ENCODE data around the gene RAB17.

The RAB17 gene, protein sequence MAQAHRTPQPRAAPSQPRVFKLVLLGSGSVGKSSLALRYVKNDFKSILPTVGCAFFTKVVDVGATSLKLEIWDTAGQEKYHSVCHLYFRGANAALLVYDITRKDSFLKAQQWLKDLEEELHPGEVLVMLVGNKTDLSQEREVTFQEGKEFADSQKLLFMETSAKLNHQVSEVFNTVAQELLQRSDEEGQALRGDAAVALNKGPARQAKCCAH

DNA sequence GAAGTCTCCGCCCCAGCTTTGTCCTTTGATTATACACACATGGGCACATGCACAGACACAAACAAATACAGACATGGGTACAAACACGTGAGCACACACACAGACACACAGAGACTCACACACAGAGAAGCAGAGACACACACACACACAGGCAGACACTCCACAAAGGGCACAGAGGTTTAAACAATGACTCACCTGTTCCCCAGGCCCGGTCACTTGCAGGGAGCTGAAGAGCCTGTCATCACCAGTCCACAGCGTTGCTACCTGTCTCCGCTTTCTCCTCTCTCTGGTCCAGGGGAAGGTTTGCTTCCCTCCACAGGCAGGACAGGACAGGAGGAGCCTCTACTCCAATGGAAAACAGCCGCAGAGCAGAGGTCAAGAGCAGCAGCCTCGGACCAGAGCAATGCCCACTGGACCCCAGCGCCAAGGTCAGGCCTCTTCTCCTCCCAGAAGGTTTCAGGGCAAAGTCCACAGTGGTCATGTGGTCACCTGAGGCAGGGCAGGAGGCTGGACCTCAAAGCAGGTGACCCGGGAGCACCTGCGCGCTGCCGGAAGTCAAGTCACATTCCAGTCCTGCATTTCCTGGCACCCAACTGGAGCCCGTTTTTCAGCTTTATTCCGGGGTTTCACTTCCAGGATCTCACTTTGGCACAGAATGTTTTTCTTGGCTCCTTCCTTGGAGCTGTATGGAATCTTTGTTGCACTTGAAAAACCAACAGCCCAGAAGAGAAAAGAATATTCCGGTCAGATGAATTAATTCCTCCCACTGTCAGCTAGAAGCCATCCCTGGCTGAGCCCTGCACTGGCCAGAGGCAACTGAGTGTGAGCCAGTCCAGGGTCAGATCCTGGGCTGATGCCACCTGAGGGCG lies at the start of gene RAB17:
TSS of gene RAB17 (minus strand) at position 463 of the 869 bp plus-strand sequence. CDS start 4,580 bp downstream, outside the sequence.
- no peak for DNase-seq (ENCODE audit: low read depth in 1 of 2, low spot score in 1 of 2)

DNA sequence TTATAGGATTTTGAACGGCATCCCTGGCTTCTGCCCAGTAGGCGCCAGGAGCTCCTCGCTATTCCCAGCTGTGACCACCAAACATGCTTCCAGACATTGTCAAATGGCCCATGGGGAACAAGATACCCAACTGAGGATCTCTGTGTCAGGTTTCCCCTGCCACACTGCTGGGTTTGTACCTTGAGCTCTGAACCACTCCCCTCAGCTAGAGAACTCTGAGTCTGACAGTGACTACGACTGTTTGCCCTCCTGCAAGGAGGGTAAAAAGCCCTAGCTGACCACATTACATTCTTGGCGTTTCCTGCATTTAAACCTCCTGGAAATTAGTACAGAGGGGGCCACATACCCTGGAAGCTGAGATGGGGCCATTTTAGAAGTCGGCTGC lies 49.3 kb upstream of the RAB17 start:
- no peak for DNase-seq (ENCODE audit: low read depth in 1 of 2, low spot score in 1 of 2)

DNA sequence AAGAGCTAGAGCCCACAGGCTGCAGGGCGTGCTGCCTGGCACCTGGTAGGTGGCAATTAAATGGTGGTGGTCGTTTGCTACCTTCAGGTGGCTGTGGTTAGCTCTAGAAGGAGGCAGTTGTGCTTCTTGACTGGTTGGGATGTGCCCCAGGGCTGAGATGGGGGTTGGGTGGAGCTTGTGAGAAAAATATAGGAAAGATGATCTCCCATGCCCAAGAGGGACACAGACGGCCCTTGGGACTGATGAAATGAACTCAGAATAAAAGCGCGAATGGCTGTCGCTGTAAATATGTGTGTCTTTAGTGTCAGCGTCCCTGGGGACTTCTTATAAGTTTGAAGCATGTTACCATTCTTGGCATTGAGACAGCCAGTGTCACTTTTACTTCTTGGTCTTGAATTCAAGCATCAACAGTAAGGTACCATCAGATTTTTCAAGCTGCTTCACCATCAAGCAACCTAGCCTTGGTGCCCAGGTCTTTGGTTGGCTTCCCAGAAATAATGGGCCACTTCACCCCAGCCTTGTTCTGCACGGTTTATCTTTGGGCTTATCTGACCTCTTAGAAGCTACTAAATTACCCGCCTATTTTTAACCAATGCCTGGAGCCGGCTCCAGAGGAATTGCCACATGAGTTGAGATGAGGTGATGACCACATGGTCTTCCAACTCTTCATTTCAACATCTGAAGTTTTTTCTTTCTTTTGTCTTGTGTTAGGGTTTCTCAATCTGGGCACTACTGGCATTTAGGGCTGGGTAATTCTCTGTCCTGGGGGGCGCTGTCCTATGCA lies 48.7 kb upstream of the RAB17 start:
- DNase-seq (ENCODE audit: low read depth in 1 of 2, low spot score in 1 of 2) = no peak

DNA sequence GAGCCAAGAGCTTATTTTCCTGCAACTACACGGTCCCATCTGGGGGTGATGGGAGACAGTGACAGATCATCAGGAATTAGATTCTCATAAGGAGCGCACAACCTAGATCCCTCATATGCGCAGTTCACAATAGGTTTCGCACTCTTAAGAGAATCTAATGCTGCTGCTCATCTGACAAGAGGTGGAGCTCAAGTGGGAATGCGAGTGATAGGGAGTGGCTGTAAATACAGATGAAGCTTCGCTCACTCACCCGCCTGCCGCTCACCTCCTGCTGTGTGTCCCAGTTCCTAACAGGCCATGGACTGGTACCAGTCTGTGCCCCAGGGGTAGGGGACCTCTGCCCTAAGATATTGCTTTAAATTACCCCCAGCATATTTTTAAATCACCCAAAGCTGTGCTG lies 47.6 kb upstream of the RAB17 start:
- DNase-seq (ENCODE audit: low read depth in 1 of 2, low spot score in 1 of 2) = no peak

DNA sequence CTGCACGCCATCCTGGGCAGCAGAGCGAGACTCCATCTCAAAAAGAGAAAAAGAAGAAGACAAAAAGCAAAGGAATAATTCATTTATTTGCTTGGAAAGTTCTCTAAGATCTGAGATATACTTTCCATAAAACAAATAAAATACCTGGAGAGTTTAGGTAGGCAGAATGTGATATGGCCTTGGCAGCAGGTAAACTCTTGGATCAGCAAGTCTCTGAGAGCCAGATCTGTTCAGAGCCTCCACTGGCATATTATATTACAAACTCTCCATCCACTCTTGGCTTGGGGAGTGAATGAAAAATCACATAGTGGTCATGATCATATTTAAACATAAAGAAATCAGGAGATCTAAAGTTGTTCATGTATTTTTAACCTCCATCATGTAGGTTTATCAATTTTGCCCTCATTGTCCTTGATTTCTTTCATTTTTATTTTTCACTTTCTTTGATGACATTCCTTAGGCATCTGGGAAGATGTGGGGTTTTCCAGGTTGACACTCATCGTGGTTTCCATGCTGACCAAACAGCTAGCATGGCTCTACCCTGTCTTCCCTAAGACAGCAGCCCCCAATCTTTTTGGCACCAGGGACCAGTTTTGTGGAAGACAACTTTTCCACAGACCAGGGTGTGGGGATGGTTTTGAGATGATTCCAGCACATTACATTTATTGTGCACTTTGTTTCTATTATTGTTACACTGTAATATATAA lies 47.0 kb upstream of the RAB17 start:
- no peak for DNase-seq (ENCODE audit: low read depth in 1 of 2, low spot score in 1 of 2)

DNA sequence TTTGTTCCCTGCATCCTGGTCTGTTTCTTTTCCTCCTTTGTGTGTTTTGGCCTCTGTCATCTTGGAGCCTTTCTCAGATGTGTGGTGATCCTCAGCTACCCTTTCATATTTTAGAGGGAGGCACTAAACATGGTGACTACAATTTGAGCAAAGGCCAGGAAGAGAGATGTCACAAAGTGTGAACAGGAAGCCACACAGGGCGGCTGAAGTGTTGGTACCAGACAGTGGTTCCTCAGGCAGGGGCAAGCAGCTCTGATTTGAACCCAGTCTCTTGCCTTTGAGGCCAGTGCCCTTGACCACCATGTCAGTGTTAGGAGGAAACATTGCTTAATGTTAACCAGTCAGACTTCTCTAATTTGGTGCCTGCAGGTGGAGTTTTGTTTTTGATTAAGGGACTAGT lies 46.0 kb upstream of the RAB17 start:
- no peak for DNase-seq (ENCODE audit: low read depth in 1 of 2, low spot score in 1 of 2)

DNA sequence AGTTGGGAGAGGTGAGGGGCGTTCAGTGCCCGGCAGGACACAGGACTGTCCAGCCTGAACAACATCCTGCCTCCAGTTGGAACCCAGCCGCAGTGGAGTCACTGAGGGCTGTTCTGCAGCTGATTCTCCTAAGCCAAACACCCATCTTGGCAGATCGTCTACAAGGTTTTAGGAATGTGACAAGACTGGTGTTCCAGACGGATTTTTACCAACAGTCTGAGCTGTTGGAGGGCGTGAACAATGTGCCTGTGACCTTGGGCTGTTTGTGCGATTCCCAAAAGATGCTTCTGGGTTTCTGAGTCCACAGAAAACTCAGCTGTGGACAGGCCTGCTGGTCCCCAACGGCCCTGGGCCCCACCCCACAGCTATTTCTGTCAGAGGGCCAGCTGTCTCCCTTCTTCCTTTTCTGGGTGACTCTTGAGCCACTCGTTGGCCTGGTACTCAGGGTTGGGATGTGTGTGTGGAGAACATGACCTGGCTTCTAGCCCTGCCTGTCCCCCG lies 42.6 kb upstream of the RAB17 start:
- DNase-seq (ENCODE audit: low read depth in 1 of 2, low spot score in 1 of 2) = no peak

DNA sequence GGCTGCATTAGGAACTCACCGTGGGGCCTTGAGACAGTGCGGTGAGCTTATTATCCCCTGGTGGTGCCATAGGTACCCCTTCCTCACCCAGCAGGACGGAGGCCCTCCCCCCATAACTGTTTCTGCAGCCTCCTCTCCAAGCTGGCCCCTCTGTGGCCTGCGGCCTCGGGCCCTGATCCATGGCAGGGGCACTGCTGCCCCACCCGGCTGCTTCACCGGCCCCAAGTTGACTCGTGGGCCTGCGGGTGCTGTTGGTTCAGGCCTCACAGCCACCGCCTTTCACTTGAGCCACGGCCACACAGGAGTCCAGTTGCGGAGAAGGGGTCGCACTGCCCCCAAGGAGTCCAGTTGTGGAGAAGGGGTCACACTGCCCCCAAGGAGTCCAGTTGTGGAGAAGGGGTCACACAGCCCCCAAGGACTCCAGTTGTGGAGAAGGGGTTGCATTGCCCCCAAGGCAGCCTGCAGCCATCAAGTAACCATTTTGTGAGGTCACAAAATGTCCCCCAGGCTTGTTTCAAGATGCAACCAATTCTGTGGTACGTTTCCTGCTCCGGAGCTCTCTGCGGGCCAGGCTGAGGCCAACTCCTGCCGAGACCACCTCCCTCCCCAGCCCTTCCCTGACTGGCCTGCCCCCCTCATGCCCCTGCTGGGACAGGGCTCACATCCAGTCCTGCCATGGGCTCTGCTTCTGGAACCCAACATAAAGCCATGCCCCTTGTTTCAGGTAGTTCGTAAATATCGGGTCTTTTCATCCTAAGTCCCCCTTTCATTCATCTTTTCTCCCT lies 41.5 kb upstream of the RAB17 start:
- DNase-seq (ENCODE audit: low read depth in 1 of 2, low spot score in 1 of 2) = no peak

DNA sequence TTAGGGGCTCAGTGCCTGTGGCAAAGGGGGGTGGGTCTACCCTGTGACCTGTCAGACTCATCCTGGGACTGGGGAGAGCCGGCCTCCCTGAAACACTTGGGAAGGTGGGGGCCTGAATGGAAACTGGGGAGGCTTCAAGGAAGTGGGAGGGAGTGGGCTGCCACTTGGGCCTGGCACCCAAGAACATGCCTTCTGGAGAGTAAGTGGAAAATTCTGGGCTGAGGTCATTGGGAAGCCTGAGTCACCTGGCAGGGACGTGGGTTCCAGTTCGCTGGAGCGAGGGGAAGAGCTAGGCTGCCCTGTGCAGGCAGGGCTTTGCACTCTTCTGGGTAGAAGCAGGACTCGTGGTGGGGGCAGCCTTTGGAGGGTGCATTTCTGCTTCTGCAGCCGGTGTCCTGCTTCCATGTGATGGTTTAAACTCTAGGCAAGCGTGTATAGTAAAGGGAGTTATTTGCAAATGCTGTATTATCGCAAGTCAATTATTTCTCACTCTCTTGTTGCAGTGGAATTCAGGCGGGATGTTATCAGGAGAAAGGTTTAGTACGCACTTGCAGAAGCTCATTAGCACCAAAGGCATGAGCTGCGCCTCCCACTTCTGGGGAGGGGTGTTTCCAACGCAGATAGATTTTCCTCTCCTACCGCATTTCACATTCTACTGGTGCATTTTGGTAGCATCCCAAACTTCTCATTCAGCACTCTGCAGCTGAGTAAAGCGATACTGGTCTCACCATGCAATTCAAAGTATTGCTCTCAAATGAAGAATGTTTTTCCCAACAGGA lies 40.7 kb upstream of the RAB17 start:
- DNase-seq (ENCODE audit: low read depth in 1 of 2, low spot score in 1 of 2) = no peak

DNA sequence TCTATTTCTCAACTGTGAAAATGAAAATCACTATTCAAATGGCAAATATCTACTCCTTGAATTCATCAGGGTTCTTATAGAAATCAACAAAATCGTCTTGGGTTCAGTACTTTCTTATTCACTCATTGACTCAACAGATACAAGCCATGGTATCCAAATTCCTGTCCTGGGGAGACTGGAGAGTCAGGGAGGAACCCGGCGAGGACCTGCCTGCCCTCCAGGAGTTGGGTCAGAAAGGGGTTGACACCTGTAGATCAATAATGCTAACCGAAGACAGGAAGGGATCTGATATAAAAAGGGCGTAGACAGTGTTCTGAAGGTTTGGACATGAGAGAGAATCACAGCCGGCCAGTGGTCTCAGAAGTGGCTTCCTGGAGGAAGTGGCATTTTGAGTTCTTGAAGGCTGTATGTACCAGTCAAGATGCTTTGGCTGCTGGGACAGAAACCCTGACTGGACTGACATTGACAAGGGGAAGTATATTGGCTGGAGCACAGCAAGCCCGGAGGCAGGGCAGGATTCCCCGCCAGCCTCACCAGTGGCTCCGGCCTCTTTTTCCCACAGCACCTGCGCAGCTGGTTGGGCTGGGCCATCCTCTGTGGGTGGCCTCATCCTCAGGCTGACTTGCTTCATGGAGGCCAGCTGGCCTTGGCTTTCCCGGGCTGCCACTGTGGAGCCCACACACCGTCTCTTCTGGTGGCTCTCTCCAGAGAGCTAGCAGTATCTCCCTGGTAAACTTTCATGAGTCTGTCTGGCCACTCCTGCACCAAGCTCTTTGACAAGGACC lies 39.9 kb upstream of the RAB17 start:
- DNase-seq (ENCODE audit: low read depth in 1 of 2, low spot score in 1 of 2) = no peak

DNA sequence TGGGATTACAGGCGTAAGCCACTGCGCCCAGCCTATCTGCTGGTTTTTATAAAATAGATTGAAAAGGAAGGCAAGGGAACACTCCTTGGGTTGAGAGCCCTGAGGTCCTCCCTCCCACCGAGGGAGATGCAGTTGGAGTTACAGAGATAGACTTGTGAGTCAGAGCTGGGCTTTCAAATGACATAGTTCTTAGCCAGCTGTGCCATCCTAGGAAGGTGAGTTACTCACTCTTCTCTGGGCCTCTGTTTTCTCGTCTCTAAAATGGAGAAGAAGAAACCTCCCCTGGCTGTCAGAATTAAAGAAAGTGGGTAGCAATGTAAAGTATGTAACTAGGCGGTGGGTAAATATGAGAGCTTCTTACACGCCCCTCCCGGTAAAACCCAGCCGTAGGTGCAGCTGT lies 39.2 kb upstream of the RAB17 start:
- DNase-seq (ENCODE audit: low read depth in 1 of 2, low spot score in 1 of 2) = no peak

DNA sequence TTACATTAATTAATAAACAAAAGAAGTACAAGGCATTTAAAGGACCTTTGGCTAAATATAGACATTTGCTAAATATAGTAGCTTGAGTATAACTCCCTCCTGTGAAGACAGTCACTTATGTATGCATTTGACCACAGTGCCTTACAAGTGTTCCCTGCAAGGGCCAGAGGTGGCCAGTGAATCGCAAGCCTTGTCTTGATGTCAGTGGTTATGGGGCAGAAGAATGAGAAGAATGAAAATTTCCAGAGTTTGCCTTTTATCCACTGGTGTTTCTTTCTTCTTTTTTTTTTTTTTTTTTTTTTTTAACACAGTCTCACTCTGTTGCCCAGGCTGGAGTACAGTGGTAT lies 38.6 kb upstream of the RAB17 start:
- DNase-seq (ENCODE audit: low read depth in 1 of 2, low spot score in 1 of 2) = no peak

DNA sequence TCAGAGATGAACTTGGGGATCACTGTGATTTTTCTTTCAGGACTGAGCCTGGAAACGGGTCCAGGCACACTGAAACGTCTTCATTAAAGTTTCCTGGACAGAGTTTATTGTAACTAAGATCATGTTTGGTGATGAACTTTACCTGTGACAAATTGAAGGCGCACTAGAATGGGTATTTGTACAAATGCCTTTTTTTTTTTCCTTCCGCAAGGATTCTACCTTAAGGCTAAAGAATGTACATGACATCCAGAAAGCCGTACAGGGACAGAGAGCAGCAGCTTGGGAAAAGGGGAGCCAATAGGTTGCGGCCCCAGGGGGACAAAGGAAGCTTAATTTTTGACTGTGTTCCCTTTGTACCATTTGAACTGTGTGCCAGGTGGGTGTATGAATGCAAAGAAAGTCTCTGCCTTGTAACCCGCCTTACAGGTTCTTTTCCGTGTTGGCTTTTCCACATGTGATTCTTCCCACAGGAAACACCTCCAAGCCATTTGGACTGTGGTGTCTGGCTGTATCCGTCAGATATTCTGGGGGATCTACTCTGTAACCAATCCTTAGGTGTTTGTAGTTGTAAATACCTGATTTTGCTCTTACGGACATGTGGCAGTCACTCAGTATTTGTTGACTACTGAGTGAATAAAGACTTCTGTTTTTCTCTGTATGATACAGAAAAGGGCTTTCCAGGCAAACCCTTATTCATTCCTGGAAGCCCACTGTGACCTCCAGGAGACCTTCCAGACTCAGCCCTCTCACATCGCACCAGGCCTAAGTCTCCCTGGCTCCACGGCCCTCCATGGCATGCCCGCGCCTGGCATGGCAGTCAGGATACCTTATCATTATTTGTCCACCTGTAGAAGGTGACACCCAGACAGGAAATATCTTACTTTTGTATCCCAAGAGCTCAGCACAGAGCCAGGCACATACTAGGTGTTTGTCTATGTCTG lies 38.0 kb upstream of the RAB17 start:
- no peak for DNase-seq (ENCODE audit: low read depth in 1 of 2, low spot score in 1 of 2)

DNA sequence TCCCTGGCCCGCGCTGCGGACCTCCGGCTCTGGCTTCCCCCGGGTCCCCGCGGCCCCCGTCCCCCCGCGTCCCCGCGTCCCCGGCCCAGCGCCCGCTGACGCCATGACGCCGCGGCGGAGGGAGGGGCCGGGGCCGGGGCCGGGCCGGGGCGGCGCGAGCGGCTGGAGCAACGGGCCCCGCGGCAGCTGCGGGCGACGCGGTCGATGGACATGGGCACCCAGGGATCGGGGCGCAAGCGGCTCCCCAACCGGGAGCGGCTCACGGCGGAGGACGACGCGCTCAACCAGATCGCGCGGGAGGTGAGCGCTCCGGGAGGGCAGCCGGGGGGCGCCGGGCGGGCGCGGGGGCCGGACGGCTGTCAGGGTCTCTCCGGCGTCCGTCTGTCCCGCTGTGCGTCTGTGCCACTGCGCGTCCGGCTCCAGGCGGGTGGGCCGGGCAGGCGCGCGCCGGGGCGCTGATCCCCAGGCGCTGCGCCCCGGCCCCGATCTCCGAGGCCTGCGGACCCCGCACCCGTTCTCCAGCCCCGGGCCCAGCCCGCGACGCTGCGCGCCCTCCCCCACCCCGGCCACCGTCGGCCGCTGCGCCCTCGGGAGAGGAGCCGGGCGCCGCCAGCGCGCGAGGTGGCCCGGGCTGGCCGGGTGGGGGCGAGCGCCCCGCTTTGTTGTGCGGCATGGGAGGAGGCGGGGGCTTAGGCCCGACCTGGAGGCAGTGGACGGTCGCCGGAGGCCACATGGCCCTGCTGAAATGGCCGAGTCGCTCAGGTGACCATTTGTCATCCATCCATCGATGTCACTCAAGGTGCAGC lies 37.1 kb upstream of the RAB17 start, which contains the start of gene LRRFIP1:
TSS of gene LRRFIP1 (plus strand) at position 147 of the 806 bp plus-strand sequence. CDS start at position 205, 58 bp downstream.
- DNase-seq (ENCODE audit: low read depth in 1 of 2, low spot score in 1 of 2) = no peak

DNA sequence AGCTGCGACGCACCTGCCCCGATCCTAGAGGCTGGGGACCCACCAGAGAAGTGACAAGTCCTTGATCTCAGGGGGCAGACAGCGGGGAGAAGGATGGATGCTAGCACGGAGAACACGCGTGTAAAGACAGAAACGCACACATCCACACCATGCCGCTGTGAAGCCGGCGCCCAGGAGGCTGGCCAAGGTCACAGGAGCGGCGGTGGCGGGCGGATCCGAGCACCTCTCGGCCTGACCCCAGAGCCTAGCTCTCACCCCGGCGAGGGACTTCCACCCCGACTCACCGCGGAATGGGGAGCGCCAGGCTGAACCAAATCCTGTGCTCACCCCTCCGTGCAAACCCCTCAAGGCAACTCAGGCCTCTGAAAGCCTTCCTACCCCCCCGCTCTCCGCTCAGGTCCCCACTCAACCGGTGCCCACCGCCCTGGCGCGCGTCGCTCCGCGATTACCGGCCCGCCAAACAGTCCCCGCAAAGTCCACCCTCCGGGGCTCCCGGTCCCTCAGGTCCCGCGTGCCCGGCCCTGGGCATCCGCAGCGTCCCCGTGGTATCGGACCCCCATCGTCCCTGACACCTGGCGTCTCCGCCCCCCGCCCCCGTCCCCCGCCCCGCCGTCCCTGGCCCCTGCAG lies 36.4 kb upstream of the RAB17 start:
- no peak for DNase-seq (ENCODE audit: low read depth in 1 of 2, low spot score in 1 of 2)

DNA sequence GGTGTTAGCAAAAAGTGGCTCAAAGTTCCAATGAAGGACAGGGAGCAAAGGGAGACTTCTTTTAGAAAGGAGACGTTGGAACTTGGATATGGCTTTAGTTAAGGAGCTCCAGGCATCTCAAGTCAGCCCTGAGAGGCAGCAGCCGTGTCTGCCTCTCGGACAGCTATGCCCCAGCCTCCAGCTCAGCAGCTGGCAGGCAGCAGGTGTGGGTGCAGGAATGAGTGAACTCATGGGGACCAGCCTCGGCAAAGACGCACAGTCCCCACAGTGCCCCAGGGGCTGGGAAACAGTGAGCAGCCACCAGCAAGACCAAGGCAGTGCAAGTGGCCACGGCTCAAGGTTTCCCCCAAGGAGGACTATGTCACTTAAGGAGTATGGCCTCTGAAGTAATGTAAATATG lies 35.2 kb upstream of the RAB17 start:
- no peak for DNase-seq (ENCODE audit: low read depth in 1 of 2, low spot score in 1 of 2)
